Hematopoietic multipotent progenitor cell treated with erythropoietin and hydrocortisone succinate and interleukin-3 and kit ligand, for 17 days (in vitro differentiated cells): ENCODE results near the gene CACNA1C.

Experiments used
- DNase-seq: peaks from one replicate; pipeline ENCODE4 v3.0.0-alpha.2; 2015; ENCODE audit warnings: low spot score

The CACNA1C gene

GRCh38 chr12:2298556-2299200, 245.9 kb downstream of the CACNA1C start:
- no peak for DNase-seq

- DNase-seq: no peak
Observed at GRCh38 chr12:2299206-2299605, 246.4 kb downstream of the CACNA1C start.

GRCh38 chr12:2300168-2300567, 247.4 kb downstream of the CACNA1C start:
- DNase-seq: no peak

DNA sequence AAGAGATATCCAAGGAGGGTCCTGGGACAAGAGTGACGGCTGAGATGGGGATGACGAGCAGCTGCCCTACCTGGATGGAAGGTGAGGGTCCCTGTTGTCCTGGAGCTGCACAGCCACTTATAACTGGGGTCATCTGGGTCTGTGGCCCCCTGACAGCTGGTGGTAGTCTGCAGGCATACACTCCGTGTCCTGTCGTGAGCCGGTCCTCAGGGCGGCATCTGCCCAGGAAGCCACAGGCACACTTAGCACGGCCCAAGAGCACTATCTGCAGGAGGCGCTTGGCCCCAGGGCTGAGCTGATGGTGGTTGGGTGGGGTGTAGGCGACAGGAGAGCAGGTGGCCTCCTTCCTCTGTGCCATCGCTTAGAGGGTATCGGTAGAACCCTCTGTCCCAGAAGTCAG, 248.1 kb downstream of the CACNA1C start:
- DNase-seq: no peak

GRCh38 chr12:2301531-2302461, 249.0 kb downstream of the CACNA1C start:
- no peak for DNase-seq

GRCh38 chr12:2302711-2303580, 250.2 kb downstream of the CACNA1C start:
- DNase-seq: no peak

DNA sequence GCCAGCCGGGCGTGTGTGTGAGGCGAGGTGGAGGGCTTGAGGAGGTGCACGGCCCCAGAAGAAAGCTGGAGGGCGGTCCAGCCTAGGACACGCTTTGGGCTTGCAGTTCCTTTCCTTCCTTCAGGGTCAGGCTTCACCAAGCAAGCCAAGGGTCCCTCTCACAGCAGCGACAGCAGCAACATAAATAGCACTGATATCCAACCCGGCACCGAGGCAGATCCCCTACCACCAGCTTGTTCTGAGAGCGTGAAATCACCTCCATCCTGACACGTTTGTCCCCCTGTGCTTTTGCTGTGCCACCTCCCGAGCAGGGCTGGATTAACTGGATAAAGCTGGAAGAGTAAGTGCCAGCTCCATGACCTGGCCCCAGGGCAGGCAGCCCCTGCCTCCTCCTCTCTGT, 251.4 kb downstream of the CACNA1C start:
- no peak for DNase-seq

DNA sequence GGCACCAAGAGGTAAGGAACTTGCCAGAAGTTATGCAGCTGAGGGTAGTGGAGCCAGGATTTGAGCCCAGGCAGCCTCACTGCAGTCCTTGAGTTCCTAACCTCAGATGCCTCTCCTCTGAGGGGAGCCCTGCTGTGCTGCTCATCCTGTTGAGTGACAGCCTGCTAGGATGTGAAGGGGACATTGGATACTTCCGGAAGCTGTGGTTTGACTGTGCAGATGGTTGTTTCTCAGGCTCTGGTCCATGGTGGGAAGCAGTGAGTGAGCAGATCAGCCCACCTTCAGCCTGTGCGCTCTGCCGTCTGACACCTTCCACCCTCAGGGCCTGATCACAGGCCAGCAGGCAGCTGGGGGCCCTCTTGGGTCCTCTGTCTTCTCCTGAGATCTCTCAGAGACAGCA, 253.2 kb downstream of the CACNA1C start:
- no peak for DNase-seq

DNA sequence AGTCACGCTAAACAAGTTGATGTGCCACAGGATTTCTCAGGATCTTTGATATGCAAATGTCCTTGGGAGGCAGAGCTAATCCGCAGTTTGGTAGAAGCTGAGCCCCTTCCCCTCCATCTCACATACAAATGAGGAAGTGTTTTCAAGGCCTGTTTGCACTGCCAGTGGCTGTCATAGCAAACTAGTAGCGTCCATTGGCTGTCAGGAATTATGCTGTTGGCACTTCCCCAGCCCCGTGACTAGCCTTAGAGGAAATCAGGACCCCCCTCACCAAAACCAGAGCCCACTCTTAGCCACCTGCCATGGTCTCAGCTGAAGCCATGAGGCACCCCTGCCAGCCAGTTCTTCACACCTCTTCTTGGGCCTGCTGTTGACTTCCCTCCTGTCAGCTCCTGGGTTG, 253.9 kb downstream of the CACNA1C start:
- no peak for DNase-seq

DNA sequence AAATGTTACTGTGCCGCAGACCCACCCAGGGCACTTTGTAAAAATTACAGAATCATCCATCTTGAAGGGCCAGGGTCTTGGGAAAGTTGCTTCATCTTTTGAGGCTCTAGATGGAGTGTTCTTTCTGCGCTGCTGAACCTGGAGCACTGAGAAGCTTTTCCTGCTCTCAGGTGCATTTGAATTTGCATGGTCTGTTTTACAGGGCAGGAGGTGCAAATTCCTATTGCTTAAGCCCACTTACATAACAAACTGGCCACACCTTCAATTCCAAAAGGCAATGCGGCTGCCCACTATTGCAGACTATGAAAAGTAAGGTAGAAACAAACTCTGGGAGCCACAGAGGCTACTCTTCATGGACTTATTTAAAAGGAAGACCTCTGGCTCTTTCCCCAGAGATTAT, 254.8 kb downstream of the CACNA1C start:
- DNase-seq: no peak

DNA sequence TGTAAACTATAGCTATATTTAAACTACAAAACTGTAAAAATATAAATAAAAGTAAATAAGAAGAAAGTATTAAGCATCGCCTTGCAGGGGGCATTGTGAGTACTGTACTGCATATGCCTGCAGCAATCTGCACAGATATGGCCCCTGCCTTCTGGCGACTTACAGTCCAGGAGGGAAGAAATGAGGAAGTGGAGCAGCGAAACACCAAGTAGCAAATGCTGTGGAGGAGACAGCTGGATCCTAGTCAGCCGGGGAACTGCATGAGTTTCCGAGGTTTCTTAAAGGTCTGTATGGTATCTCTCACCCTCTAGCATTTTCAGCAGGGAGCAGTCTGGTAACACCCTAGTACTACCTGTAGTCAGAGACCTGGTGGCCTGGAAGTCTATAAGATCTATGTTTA, 256.9 kb downstream of the CACNA1C start:
- DNase-seq: no peak

GRCh38 chr12:2311020-2311778, 258.4 kb downstream of the CACNA1C start:
- DNase-seq: no peak

DNA sequence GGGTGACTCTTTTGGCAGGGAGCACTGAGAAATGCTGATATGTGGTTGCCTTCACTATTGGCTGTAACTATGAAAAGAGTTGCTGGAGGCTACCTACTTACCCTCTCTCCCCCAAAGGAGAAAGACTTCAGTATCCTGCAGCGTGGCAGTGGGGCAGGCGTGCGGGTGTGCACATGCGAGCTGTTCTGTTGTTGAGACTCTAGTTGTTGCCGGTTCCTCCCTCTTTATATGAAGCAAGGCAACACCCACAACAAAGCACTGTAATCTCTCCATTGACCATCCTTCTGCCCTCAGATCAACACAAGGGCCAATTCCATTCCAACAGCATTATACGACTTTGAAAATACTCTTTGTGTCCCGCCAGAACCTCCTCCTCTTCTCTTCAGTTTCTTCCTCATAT, 259.4 kb downstream of the CACNA1C start:
- DNase-seq: no peak

DNA sequence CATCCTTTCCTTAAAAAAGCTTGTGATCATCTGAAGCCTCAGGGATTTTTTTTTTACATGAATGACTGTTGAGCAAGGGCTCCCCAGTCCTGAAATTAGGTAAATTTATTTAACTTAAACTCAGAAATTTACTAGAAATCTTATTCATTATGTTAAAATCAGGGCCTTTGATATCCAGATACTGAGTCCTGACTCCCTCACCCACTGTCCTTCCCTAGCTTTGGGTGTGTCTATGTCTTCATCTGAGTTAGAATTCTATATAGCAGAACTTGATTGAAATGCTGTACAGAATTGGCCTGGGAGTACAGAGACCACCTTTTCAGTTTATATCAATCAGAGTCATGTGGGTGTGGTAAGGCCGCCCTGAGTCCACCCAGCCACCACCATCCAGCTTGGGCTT, 260.0 kb downstream of the CACNA1C start:
- DNase-seq: no peak

DNA sequence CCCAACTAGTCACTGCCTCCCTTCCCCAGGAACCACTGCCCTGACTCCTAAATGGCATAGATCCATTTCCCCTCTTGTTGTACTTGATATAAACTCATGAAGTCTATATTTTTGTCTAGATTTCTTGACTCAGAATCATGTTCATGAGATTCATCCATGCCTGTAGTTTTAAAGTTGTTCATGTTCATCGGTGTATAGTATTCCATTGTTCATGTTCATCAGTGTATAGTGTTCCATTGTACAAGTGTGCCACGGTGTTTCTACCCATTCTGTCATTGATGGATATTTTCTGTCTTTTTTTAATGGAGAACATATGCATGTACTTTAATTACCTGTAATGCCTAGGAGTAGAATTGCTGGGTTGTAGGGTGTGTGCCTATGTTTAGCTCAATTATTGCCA, 261.7 kb downstream of the CACNA1C start:
- DNase-seq: no peak

DNA sequence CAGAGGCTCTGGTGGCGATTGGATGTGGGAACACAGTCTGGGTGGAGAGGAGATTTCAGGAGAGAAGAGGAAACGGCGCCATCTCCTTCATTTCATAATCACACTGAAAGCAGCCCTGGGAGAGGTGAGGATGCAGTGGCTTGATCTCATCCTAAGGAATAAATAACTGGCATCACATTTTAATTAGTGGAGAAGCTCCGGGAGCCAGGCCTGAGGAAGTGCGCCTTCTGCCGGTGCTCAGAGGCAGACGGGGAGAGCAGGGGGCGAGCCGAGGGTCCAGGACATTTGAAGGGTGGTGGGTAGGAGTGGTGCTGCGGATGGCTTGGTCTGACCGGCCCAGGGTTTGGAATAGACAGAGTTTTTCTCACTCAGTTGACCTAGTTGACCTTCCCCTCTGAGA, 265.0 kb downstream of the CACNA1C start:
- DNase-seq: no peak

DNA sequence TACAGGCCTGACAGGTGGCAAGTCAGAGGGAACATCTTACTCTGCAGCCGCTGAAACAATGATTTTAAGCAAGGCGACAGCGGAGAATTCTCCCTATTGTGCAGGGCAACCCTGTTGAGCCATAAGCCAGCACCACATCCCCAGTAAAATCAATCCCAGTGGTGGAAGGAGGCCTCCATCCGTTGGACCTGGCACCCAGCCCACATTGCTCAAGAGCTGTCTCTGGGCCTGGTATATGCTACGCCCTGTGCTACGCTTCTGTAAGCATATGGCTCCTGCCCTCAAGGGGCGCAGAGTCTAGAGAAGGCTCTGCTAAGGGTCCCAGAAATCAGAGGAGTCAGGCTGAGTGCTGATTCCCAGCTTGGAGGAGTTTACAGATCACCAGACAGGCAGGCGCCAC, 265.5 kb downstream of the CACNA1C start:
- DNase-seq: no peak

DNA sequence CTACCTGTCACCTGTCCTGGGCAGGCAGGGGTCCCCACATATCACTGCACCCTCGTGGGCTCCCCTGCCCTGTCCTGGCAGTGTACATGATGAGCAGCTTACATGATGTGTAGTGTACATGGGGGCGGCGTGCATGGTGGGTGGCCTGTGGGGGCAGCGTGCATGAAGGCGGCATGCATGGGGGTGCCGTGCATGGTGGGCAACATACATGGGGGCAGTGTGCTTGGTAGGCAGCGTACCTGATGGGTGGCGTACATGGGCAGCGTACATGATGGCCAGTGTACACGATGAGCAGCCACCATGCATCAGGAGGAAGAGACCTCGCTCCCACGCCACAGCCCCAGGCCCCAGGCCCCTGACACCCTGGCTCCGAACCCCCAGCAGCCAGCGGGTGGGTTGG, 266.3 kb downstream of the CACNA1C start:
- DNase-seq: no peak

GRCh38 chr12:2319737-2320506, 267.1 kb downstream of the CACNA1C start:
- DNase-seq: no peak

DNA sequence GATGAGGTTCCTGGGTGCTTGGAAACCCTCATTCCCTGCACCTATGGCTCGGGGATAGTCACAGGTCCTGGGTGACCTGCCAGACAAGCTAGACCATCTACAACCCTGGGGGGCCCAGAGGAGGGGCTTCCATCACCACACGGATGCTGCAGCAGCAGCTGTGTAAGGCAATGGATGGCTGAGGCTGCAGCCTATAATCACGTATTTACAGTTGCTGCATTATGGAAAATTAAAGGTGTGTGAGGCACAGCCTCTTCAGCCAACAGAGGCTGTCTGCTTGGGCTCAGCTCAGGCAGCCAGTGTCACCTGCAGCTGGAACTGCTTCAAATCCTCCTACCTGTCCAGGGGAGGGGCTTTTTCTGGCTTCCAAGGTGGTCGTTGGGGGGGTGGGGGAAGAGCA, 268.1 kb downstream of the CACNA1C start:
- DNase-seq: no peak

- DNase-seq: no peak
Observed at GRCh38 chr12:2322554-2323120, 269.9 kb downstream of the CACNA1C start.
